Mammary epithelial cell (primary cell): ENCODE measurements around the gene AP1M1.

ENCODE experiments used
- CTCF ChIP-seq, 2 donors: IDR thresholded peaks in 1 of 2; conservative IDR thresholded peaks in 1 of 2; 2 replicates each; pipeline ENCODE4 v1.5.1; 2011 to 2012; ENCODE audit warnings: inconsistent platforms in 2 of 2, low read length in 2 of 2, mild to moderate bottlenecking in 2 of 2, control low read depth in 1 of 2, low read depth in 1 of 2; ENCODE audit not compliant: insufficient read depth in 1 of 2; ENCODE audit errors: extremely low read depth in 1 of 2
- EZH2 ChIP-seq: IDR thresholded peaks from 2 replicates; pipeline ENCODE4 v1.6.1; 2012; ENCODE audit warnings: low read length, inconsistent platforms, borderline replicate concordance

- no peak for TF ChIP-seq CTCF (conservative IDR thresholded peaks at IDR 0.05 in 1 of 2, IDR thresholded peaks at IDR 0.05 in 1 of 2; ENCODE audit: extremely low read depth in 1 of 2, insufficient read depth in 1 of 2, low read depth in 1 of 2, low read length in 2 of 2)
- no peak for TF ChIP-seq EZH2
These were observed 2.6 kb downstream of the AP1M1 start for GRCh38 chr19:16200038-16201010.
